Jurkat, Clone E6-1 (cell line): ENCODE results near the gene TTC38.
A peak's percentile ranks its signal among the peaks of the same experiment; 100 is the strongest.
"Not testable (repeated sequence)": the region's sequence is repeated elsewhere in the genome, so short reads cannot be mapped to it uniquely, and the experiment has no call there.

Experiments
- DNase-seq: peaks from one replicate; pipeline ENCODE4 v3.0.0-alpha.2; 2011; ENCODE audit warnings: low read depth, low spot score
- H3K4me3 ChIP-seq: 2 replicates; pipeline ENCODE4 v1.5.1; 2011; ENCODE audit warnings: mild to moderate bottlenecking, low read length, control low read depth, moderate library complexity

TTC38 gene

DNA sequence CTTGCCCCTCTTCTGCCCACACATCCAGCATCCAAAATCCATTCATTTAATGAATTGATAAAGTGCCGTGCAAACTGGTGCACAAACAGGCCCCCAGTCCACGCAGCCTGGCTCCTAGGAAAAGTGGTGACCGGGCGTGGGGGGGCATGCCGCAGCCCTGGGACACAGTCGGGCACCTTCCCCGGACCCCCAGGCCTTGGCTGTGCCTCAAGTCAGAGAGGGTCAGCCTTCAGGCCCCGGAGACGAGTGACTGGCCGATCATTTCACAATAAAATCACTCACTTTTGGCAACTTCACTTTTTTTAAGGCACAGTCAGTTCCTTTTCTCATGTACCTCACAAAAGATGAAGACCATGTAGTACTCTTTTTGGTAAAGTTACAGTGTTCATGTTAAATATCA lies 25.7 kb upstream of the TTC38 start:
- DNase-seq = no peak
- no peak overlapping the region for H3K4me3 ChIP-seq

DNA sequence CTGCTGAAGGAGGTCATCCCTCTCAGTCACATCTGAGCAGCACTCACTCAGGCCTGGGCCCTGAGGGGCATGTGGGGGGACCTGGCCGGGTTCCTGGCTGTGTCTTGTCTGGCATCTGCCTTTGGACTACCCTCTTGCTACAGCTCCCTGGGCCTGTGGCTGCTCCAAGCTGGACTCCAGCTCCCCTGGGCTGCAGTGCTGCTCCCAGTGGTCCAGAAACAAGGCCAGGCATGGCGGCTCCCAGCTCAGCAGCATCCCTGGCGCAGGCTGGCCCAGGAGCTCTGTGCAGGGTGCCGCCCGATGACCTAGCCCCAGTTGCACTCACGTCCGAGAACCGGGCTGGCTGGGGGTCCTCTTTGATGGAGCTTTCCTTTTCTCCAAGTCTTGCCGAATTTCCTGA lies 23.0 kb upstream of the TTC38 start:
- H3K4me3 ChIP-seq = no peak overlapping the region

GRCh38 chr22:46245511-46245910 lies 22.3 kb upstream of the TTC38 start:
- no peak for DNase-seq

More for the DNA sequence above, 23.0 kb upstream of the TTC38 start:
- DNase-seq = no peak

GRCh38 chr22:46246178-46246577 lies 21.6 kb upstream of the TTC38 start:
- no peak overlapping the region for H3K4me3 ChIP-seq
- no peak for DNase-seq

More at GRCh38 chr22:46245511-46245910, 22.3 kb upstream of the TTC38 start:
- H3K4me3 ChIP-seq = no peak overlapping the region

DNA sequence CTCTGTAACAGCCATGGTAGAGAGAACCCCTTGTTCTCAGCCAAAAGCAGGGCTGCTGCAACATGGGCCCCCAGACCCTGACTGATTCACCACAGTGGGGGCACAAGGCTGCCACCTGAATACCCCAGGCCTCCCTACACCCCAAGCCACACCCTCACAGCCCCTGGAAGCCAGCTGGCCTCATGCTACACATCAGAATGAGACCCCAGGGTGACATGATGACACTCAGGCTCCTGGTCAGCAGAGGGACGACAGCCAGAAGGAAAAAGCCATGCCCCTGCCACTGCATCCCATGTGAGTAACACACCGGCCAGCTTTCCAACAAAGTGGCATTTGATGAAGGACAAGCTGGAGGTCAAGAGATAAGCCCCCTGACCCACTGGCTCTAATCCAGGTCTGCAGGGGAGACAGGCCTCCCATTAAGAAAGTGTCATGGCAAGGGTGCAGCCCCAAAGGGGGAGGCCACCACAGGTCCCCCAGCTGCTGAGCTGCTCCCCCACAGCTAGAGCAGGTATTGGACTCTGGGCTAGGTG lies 20.3 kb upstream of the TTC38 start:
- no peak for DNase-seq
- no peak overlapping the region for H3K4me3 ChIP-seq

DNA sequence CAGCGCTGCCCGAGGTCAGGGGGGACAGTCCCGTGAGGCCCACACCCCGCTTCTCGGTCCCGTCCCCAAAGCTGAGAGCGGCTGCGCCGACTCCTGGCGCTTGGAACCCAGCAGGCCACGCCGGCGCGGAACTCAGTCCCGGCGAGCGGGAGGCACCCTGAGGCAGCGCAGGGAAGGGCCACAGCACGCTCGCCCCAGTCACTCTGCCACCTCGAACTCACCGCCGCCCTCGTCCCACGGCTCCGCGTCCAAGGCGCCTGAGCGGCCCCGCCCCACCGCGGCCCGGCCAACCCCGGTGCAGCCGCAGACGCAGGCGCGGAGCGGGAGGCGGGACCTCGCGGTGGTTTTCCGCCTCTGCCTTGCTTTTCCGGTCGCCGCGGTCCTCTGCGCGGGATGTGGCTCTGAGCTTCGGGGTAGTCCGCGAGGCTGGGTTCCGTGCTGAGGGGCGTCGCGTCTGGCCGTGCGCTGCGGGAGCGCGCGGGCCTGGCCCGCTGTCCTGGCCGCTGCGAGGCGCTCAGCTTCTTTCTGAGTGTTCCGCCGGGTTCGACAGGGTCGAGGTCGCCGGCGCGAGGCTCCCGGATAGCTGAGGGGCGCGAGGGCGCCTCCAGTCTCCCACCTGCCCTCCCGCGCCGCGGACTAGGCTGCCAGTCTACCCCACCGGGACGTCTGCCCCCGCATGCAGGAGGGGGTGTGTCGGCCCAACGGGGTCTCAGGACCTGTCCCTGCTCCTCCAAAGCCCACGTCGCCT lies 17.6 kb upstream of the TTC38 start, which contains the start of gene CDPF1:
Gene CDPF1 (minus strand): TSS at position 259 of the 748 bp plus-strand sequence. CDS start 2,009 bp downstream, outside the sequence.
- peak; percentile 89 for DNase-seq
- peak within 1 kb of the TSS; percentile 78 for H3K4me3 ChIP-seq

DNA sequence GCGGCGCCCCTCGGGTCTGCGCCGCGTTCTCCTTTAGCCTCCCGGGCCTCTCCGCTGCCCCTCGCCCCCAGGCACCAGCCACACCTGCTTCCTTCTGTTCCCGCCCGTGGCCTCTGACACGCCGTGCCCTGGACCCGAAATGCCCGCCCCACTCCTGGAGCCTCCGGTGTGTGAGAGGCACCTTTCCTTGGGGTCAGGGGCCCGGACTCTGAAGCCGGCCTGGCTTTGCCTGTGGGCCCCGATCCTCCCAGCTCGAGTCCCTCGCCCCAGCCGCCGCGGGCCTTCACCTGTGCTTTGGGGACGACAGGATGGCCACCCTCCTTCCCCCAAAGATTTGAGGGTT lies 17.1 kb upstream of the TTC38 start:
- DNase-seq = no peak
- peak overlapping the region; percentile 78 for H3K4me3 ChIP-seq

- DNase-seq = no peak
- peak overlapping the region; percentile 78 for H3K4me3 ChIP-seq
Measured at GRCh38 chr22:46251266-46251665, 16.5 kb upstream of the TTC38 start.

GRCh38 chr22:46251816-46252380 lies 15.9 kb upstream of the TTC38 start:
- no peak for DNase-seq
- no peak overlapping the region for H3K4me3 ChIP-seq

DNA sequence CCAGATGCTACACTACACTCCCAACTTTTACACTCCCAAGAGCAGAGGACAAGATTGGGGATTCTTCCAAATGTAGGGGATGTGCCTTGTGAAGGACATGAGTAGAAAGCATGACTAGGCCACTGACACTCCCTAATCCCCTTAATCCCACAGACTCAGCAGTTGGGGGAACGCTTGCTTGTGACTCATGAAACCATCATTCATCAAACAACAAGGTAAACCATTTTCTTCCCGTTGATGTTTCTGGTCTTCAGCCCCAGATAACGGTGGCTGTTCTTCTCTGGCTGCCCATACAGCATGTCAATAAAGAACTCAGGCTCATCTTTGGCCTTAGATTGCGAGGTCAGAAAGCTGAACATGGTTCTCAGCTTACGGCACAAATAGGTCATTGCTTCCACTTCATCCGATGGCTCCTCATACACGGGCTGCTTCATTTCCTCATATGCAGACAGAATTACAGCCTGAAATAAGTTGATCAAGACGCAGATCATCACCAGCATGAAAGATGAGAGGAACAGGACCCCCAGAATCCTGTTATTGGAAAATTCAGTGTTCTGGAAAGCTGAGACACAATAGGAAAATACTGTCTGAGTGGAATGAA lies 11.3 kb upstream of the TTC38 start:
- no peak for DNase-seq

GRCh38 chr22:46259374-46259773 lies 8.4 kb upstream of the TTC38 start:
- no peak for DNase-seq
- no peak overlapping the region for H3K4me3 ChIP-seq

More for the DNA sequence above, 11.3 kb upstream of the TTC38 start:
- H3K4me3 ChIP-seq = no peak overlapping the region

DNA sequence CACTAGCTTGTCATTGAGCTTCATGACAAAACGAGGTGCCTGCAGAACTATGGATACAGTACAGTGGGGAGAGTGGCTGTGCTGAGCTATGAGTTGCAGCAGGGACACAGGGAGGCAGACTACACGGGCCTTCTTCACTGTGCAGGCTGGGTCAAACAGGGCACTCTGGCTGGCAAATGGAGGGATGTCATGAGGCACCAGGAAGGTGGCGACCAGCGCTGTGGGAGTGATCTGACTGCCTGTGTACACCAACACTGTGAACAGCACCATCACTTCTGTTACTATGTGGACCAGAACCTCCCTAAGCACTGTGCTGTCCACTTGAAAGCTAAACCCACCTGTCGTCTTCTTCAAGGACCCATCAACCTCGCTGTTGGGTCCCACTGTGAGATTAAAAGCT lies 7.8 kb upstream of the TTC38 start:
- H3K4me3 ChIP-seq = no peak overlapping the region
- no peak for DNase-seq

DNA sequence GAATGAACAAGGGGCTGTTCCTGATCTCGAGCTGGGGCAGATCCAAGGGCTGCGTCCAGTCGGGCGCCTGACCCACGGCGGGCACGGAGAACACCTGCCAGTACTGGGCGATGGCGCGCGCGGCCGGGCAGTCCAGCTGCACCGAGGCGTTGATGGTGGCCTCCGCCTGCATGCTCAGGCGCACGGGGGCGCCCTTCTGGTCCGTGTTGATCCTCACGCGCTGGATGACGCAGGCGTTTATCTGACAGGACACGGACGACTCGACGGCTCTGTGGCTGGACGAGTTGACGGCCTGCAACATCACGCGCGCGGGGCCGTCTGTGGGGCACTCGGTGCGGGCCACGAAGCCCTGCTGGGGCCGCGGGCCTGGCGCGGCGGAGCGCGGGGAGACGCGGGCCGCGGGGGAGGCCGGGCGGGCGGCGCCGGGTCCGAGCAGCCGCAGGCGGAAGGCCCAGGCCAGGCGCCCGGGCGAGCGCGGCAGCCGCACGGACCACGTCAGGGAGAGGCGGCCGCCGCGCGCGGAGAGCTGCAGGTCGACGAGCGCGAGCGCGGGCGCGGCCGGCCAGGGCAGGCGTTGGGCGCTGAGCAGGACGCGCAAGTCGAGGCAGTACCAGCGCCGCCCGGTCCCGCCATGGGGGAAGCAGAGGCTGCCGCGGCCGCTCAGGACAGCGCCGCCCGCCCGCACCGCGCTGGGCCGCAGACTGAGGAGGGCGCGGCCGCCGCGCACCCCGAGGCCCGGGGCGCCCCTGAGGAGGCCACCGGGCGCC lies 5.2 kb upstream of the TTC38 start:
- no peak for DNase-seq
- no peak overlapping the region for H3K4me3 ChIP-seq

DNA sequence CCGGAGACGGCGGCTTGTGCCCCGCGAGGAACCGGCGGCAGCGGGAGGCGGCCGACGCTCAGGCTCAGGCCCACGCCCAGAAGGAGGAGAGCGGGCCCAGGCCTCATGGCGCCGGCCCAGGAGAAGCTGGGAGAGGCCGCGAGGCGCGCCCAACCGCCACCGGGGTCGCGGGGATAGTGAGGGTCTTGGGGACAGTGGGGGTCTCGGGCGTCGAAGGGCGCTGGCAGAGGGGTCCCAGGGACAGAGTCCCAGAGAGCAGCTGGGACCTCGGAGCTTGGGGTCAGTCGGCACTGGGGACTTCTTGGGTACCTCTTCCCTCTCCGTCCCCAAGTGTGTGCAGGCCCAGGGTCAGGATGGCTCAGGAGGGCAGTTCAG lies 4.6 kb upstream of the TTC38 start, which contains the start of gene PKDREJ:
Gene PKDREJ (minus strand): TSS at position 128 of the 375 bp plus-strand sequence. CDS start 21 bp downstream, at position 107.
- H3K4me3 ChIP-seq = no peak within 1 kb of the TSS
- no peak for DNase-seq

GRCh38 chr22:46264520-46264919 lies 3.3 kb upstream of the TTC38 start:
- H3K4me3 ChIP-seq, DNase-seq: not testable (repeated sequence)

DNA sequence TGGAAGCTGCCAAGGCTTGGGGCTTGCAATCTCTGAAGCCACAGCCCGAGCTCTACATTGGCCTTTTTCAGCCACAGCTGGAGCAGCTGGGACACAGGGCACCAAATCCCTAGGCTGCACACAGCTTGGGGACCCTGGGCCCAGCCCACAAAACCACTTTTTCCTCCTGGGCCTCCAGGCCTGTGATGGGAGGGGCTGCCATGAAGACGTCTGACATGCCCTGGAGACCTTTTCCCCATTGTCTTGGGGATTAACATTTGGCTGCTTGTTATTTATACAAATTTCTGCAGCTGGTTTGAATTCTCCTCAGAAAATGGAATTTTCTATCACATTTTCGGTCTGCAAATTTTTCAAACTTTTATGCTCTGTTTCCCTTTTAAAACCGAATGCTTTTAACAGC lies 2.2 kb upstream of the TTC38 start:
- DNase-seq, H3K4me3 ChIP-seq: not testable (repeated sequence)

GRCh38 chr22:46269564-46269963 lies 1.8 kb downstream of the TTC38 start:
- DNase-seq = no peak
- no peak overlapping the region for H3K4me3 ChIP-seq

- DNase-seq = no peak
- no peak overlapping the region for H3K4me3 ChIP-seq
Measured at GRCh38 chr22:46272196-46272595, 4.4 kb downstream of the TTC38 start.

DNA sequence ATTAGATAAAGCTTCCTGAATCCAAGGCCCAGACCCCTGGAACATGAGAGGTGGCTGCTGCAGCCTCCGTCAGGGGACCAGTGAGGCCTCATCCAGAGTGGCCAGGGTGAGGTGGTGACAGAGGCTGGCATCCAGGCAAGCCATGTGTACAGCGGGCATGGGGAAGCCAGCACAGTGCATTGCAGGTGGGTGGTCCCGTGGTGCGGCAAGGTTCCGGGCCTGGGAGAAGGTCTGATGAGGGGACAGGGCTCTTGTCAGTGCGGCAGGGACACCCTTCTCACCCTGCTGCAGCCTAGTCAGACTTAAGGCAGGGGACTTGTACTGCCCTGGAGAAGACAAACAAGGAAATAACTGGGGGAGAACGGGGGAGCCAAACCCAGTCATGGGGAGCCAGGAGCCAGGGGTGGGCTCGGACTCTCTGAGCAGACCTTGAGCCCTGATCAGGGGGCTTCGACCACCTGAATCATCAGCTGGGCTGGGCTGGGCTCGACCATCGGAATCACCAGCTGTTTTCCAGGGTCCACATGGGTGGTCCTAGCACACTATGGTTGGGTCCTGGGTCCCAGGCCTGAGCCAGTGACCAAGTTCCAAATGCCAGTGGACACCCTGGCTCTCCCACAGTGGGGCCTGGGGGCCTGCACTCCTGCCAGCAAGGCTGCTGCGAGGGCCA lies 5.1 kb downstream of the TTC38 start:
- no peak for DNase-seq
- H3K4me3 ChIP-seq = no peak overlapping the region
